Transverse colon (tissue), 4 donors: Measurements from ENCODE around the gene RNF212.

Experiments
- EP300 ChIP-seq: sonication (generic); formaldehyde crosslinking; IDR thresholded peaks from one replicate; pipeline ENCODE4 v1.6.1; 2017; ENCODE audit warnings: antibody characterized with exemption, low read depth
- POLR2A ChIP-seq: fragments of 450-650 bp; IDR thresholded peaks from one replicate; pipeline ENCODE4 v1.6.1; 2016; ENCODE audit warnings: antibody characterized with exemption, mild to moderate bottlenecking, moderate library complexity
- POLR2AphosphoS5 ChIP-seq, 3 donors: sonication (generic); formaldehyde crosslinking; IDR thresholded peaks; one replicate each; pipeline ENCODE4 v1.6.1; 2016; ENCODE audit warnings: antibody characterized with exemption in 3 of 3
- TF ChIP-seq, protein P1 (sequence below), 5 experiments: fragments of 200-600 bp in 3 of 5; fragments of 450-650 bp in 2 of 5; sonication (generic) in 3 of 5; IDR thresholded peaks; 1 replicate in 2 of 5; 2 replicates in 3 of 5; pipeline ENCODE4 v1.5.1; 2016 to 2017; ENCODE audit warnings: antibody characterized with exemption in 5 of 5, inconsistent platforms in 3 of 5, mild to moderate bottlenecking in 2 of 5, moderate library complexity in 1 of 5

GRCh38 chr4:1042352-1043055 lies 70.9 kb downstream of the RNF212 start:
- TF ChIP-seq, protein P1, sequence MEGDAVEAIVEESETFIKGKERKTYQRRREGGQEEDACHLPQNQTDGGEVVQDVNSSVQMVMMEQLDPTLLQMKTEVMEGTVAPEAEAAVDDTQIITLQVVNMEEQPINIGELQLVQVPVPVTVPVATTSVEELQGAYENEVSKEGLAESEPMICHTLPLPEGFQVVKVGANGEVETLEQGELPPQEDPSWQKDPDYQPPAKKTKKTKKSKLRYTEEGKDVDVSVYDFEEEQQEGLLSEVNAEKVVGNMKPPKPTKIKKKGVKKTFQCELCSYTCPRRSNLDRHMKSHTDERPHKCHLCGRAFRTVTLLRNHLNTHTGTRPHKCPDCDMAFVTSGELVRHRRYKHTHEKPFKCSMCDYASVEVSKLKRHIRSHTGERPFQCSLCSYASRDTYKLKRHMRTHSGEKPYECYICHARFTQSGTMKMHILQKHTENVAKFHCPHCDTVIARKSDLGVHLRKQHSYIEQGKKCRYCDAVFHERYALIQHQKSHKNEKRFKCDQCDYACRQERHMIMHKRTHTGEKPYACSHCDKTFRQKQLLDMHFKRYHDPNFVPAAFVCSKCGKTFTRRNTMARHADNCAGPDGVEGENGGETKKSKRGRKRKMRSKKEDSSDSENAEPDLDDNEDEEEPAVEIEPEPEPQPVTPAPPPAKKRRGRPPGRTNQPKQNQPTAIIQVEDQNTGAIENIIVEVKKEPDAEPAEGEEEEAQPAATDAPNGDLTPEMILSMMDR (IDR thresholded peaks at IDR 0.05): no peak
- TF ChIP-seq POLR2A (no peak), EP300 (no peak), POLR2AphosphoS5 (IDR thresholded peaks at IDR 0.05) (no peak)
